Endothelial cell of umbilical vein (primary cell): Measurements from ENCODE around the gene C14orf119.

ENCODE experiments used
- GATA2 ChIP-seq: IDR thresholded peaks from 2 replicates; pipeline ENCODE4 v1.7.0; 2011; ENCODE audit warnings: low read depth, mild to moderate bottlenecking, moderate library complexity, mixed read lengths, low read length; ENCODE audit not compliant: insufficient read length, insufficient read depth
- MYC ChIP-seq: IDR thresholded peaks from one replicate; pipeline ENCODE4 v1.6.1; 2011; ENCODE audit warnings: mild to moderate bottlenecking, low read depth, low read length
- POLR2A ChIP-seq: IDR thresholded peaks from 2 replicates; pipeline ENCODE4 v1.6.1; 2012; ENCODE audit warnings: low read depth, mild to moderate bottlenecking, control low read depth, low read length
- TF ChIP-seq, protein P1 (sequence below), 2 donors: IDR thresholded peaks; 1 replicate in 1 of 2; 2 replicates in 1 of 2; pipeline ENCODE4 v1.5.1; 2011; ENCODE audit warnings: low read length in 2 of 2, mild to moderate bottlenecking in 2 of 2, moderate library complexity in 2 of 2, control low read depth in 1 of 2, inconsistent platforms in 1 of 2, low read depth in 1 of 2; ENCODE audit not compliant: insufficient read depth in 1 of 2; ENCODE audit errors: extremely low read depth in 1 of 2

DNA sequence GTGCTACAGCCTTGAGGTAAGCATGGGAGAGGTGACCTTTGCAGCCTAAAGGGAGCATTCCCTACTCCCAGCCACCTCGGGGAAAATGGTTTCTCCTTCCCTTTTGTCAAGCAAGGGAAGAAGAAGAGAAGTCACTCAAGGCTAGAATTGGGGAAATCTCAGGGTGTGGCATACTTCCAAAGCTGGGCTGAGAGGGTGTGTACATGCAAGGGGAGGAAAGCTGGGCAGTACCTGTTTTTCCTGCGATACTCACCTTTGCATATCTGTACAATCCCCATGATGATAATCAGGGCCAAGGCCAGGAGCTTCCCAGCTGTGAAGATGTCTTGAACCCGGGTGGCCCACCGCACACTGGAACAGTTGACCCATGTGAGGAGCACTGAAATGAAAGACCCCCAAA is 47.5 kb downstream of the C14orf119 start:
- TF ChIP-seq, protein P1, sequence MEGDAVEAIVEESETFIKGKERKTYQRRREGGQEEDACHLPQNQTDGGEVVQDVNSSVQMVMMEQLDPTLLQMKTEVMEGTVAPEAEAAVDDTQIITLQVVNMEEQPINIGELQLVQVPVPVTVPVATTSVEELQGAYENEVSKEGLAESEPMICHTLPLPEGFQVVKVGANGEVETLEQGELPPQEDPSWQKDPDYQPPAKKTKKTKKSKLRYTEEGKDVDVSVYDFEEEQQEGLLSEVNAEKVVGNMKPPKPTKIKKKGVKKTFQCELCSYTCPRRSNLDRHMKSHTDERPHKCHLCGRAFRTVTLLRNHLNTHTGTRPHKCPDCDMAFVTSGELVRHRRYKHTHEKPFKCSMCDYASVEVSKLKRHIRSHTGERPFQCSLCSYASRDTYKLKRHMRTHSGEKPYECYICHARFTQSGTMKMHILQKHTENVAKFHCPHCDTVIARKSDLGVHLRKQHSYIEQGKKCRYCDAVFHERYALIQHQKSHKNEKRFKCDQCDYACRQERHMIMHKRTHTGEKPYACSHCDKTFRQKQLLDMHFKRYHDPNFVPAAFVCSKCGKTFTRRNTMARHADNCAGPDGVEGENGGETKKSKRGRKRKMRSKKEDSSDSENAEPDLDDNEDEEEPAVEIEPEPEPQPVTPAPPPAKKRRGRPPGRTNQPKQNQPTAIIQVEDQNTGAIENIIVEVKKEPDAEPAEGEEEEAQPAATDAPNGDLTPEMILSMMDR (IDR thresholded peaks at IDR 0.05; ENCODE audit: extremely low read depth in 1 of 2, insufficient read depth in 1 of 2, low read depth in 1 of 2, low read length in 2 of 2), result no peak
- TF ChIP-seq POLR2A (no peak), GATA2 (no peak), MYC (no peak)
